OCI-LY1 (cell line): ENCODE data around the gene PPP1R14C.

Source experiments
- H2AFZ ChIP-seq: fragments of 200-600 bp; sonication (generic), shearing (Covaris generic); 2 replicates; pipeline ENCODE4 v1.6.0; 2014; ENCODE audit warnings: antibody characterized with exemption, mild to moderate bottlenecking, low read length
- H3F3A ChIP-seq: fragments of 200-600 bp; sonication (generic), shearing (Covaris generic); 2 replicates; pipeline ENCODE4 v1.6.0; 2014; ENCODE audit warnings: mild to moderate bottlenecking, antibody characterized with exemption, low read length, moderate library complexity; ENCODE audit not compliant: insufficient read depth
- H3K27ac ChIP-seq: fragments of 200-600 bp; sonication (generic); 2 replicates; pipeline ENCODE4 v1.5.1; 2014; ENCODE audit warnings: low read length, mixed run types, mild to moderate bottlenecking, low read depth; ENCODE audit not compliant: poor library complexity, severe bottlenecking
- H3K27me3 ChIP-seq: fragments of 200-600 bp; sonication (generic); 2 replicates; pipeline ENCODE4 v1.6.0; 2014; ENCODE audit warnings: antibody characterized with exemption, mild to moderate bottlenecking, low read length, moderate library complexity; ENCODE audit not compliant: insufficient read depth
- H3K36me3 ChIP-seq: fragments of 200-600 bp; sonication (generic); 2 replicates; pipeline ENCODE4 v1.6.1; 2014; ENCODE audit warnings: mild to moderate bottlenecking, antibody characterized with exemption, low read length, moderate library complexity, mixed read lengths; ENCODE audit not compliant: insufficient read depth
- H3K4me1 ChIP-seq: fragments of 200-600 bp; sonication (generic); 2 replicates; pipeline ENCODE4 v1.5.1; 2014; ENCODE audit warnings: mild to moderate bottlenecking, low read length, moderate library complexity; ENCODE audit not compliant: insufficient read depth, severe bottlenecking
- H3K4me2 ChIP-seq: fragments of 200-600 bp; sonication (generic), shearing (Covaris generic); 2 replicates; pipeline ENCODE4 v1.6.1; 2014; ENCODE audit warnings: low read length
- H3K4me3 ChIP-seq: fragments of 200-600 bp; sonication (generic); 2 replicates; pipeline ENCODE4 v1.5.1; 2014; ENCODE audit warnings: low read length, low read depth, mild to moderate bottlenecking, mixed read lengths; ENCODE audit not compliant: poor library complexity, severe bottlenecking
- H3K79me2 ChIP-seq: fragments of 200-600 bp; shearing (Covaris generic); 2 replicates; pipeline ENCODE4 v1.6.1; 2016; ENCODE audit warnings: mixed run types, low read length, mixed read lengths; ENCODE audit not compliant: insufficient read depth
- H3K9ac ChIP-seq: fragments of 200-600 bp; sonication (generic), shearing (Covaris generic); 2 replicates; pipeline ENCODE4 v1.6.1; 2014; ENCODE audit warnings: mild to moderate bottlenecking, low read length, mixed read lengths
- H3K9me2 ChIP-seq: fragments of 200-600 bp; sonication (generic), shearing (Covaris generic); 2 replicates; pipeline ENCODE4 v1.6.1; 2014; ENCODE audit warnings: low read depth, mild to moderate bottlenecking, low read length, mixed read lengths
- H3K9me3 ChIP-seq: fragments of 200-600 bp; shearing (Covaris generic); 2 replicates; pipeline ENCODE4 v1.6.1; 2014; ENCODE audit warnings: low read length, mixed read lengths
- H4K20me1 ChIP-seq: fragments of 200-600 bp; sonication (generic), shearing (Covaris generic); 2 replicates; pipeline ENCODE4 v1.6.0; 2016; ENCODE audit warnings: mild to moderate bottlenecking, low read length; ENCODE audit not compliant: insufficient read depth
- CTCF ChIP-seq: fragments of 200-600 bp; sonication (generic), shearing (Covaris generic); IDR thresholded peaks from 2 replicates; pipeline ENCODE4 v1.5.1; 2017; ENCODE audit warnings: mild to moderate bottlenecking, antibody characterized with exemption, low read length, moderate library complexity, mixed read lengths
- EZH2 ChIP-seq: fragments of 200-600 bp; sonication (generic), shearing (Covaris generic); IDR thresholded peaks from 2 replicates; pipeline ENCODE4 v1.8.0; 2017; ENCODE audit warnings: borderline replicate concordance, mixed run types, mild to moderate bottlenecking, antibody characterized with exemption, low read length, moderate library complexity, mixed read lengths

PPP1R14C gene

GRCh38 chr6:150118203-150118602 lies 24.6 kb upstream of the PPP1R14C start:
- H3K9me3 ChIP-seq: no peaks in the 10 kb centered on the region

DNA sequence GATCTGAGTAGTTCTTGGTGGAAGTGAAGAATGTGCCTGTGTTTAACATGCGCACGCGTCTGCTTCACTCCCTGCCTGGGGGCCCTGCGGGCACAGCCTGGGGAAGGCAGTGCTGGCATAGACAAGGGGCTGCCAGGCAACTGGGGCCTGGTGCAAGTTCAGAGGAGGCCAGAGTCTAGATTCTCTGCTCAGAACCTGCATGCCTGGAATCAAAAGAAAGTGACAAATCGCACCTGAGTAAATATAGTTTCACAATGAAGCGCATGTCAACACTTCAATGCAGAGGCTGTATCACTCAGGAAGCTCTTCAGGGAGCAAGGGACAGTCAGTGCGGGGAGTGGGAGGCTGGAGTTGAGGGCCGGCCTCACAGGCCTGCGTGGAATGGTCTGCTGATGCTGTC lies 24.2 kb upstream of the PPP1R14C start:
- H3K79me2 ChIP-seq: no peaks in the 10 kb centered on the region
- H3K4me3 ChIP-seq: no peak overlapping the region
- no peaks in the 10 kb centered on the region for H3K9me2 ChIP-seq
- H2AFZ ChIP-seq: no peak overlapping the region
- no peaks in the 10 kb centered on the region for H3K9me3 ChIP-seq
- no peaks in the 10 kb centered on the region for H3K36me3 ChIP-seq
- H3K4me1 ChIP-seq: no peaks in the 10 kb centered on the region
- H3K27ac ChIP-seq: no peak overlapping the region
- H3K27me3 ChIP-seq: no peaks in the 10 kb centered on the region
- TF ChIP-seq EZH2: no peak
- no peak overlapping the region for H3K4me2 ChIP-seq
- H3K9ac ChIP-seq: no peak overlapping the region
- H3F3A ChIP-seq: no peaks in the 10 kb centered on the region
- no peaks in the 10 kb centered on the region for H4K20me1 ChIP-seq

More at GRCh38 chr6:150118203-150118602, 24.6 kb upstream of the PPP1R14C start:
- no peaks in the 10 kb centered on the region for H4K20me1 ChIP-seq
- no peak overlapping the region for H3K4me2 ChIP-seq
- no peak overlapping the region for H3K4me3 ChIP-seq
- no peak overlapping the region for H3K9ac ChIP-seq
- TF ChIP-seq CTCF (no peak), EZH2 (no peak)
- no peaks in the 10 kb centered on the region for H3K79me2 ChIP-seq
- no peaks in the 10 kb centered on the region for H3K36me3 ChIP-seq
- no peaks in the 10 kb centered on the region for H3K9me2 ChIP-seq
- no peak overlapping the region for H3K27ac ChIP-seq
- H3K4me1 ChIP-seq: no peaks in the 10 kb centered on the region
- H2AFZ ChIP-seq: no peak overlapping the region
- no peaks in the 10 kb centered on the region for H3F3A ChIP-seq
- no peaks in the 10 kb centered on the region for H3K27me3 ChIP-seq

- H4K20me1 ChIP-seq: no peaks in the 10 kb centered on the region
- no peak overlapping the region for H2AFZ ChIP-seq
- H3K4me1 ChIP-seq: no peaks in the 10 kb centered on the region
- no peak overlapping the region for H3K9ac ChIP-seq
- TF ChIP-seq CTCF: no peak
- no peak for TF ChIP-seq EZH2
- no peaks in the 10 kb centered on the region for H3K9me2 ChIP-seq
- H3K79me2 ChIP-seq: no peaks in the 10 kb centered on the region
- no peaks in the 10 kb centered on the region for H3K36me3 ChIP-seq
- no peaks in the 10 kb centered on the region for H3K27me3 ChIP-seq
- no peak overlapping the region for H3K27ac ChIP-seq
- no peaks in the 10 kb centered on the region for H3K9me3 ChIP-seq
- H3K4me3 ChIP-seq: no peak overlapping the region
- H3K4me2 ChIP-seq: no peak overlapping the region
- no peaks in the 10 kb centered on the region for H3F3A ChIP-seq
These were observed 23.7 kb upstream of the PPP1R14C start for GRCh38 chr6:150119173-150119572.

- H3K4me1 ChIP-seq: no peaks in the 10 kb centered on the region
- TF ChIP-seq CTCF (no peak), EZH2 (no peak)
- no peak overlapping the region for H2AFZ ChIP-seq
- H3K4me2 ChIP-seq: no peak overlapping the region
- H3K4me3 ChIP-seq: no peak overlapping the region
- no peak overlapping the region for H3K27ac ChIP-seq
- no peaks in the 10 kb centered on the region for H3K27me3 ChIP-seq
- no peaks in the 10 kb centered on the region for H3K36me3 ChIP-seq
- no peaks in the 10 kb centered on the region for H3F3A ChIP-seq
- no peaks in the 10 kb centered on the region for H3K9me2 ChIP-seq
- H4K20me1 ChIP-seq: no peaks in the 10 kb centered on the region
- no peaks in the 10 kb centered on the region for H3K79me2 ChIP-seq
- no peaks in the 10 kb centered on the region for H3K9me3 ChIP-seq
- H3K9ac ChIP-seq: no peak overlapping the region
These were observed 19.2 kb upstream of the PPP1R14C start for GRCh38 chr6:150123645-150124044.
